Neural progenitor cell (in vitro differentiated cells): ENCODE results near the gene PSKH1. TPM values are rescaled to one million over a fixed set of nuclear protein-coding genes. Genes with fewer than 3 reads are reported as not detected.
A peak's percentile ranks its signal among the peaks of the same experiment; 100 is the strongest.

ENCODE experiments used
- DNase-seq: peaks from one replicate; pipeline ENCODE4 v3.0.0-alpha.2; 2016; ENCODE audit warnings: low spot score
- H2AFZ ChIP-seq: fragments of 200-600 bp; sonication (generic); replicated peaks from 2 replicates; pipeline ENCODE4 v1.6.1; 2016; ENCODE audit warnings: antibody characterized with exemption
- H3F3A ChIP-seq: fragments of 200-600 bp; sonication (generic); 2 replicates; pipeline ENCODE4 v1.6.1; 2016; ENCODE audit warnings: antibody characterized with exemption, low read depth
- H3K27ac ChIP-seq: fragments of 200-600 bp; sonication (generic); 2 replicates; pipeline ENCODE4 v1.5.1; 2016; ENCODE audit warnings: mild to moderate bottlenecking
- H3K27me3 ChIP-seq: fragments of 200-600 bp; sonication (generic); 2 replicates; pipeline ENCODE4 v1.6.1; 2016; ENCODE audit warnings: mild to moderate bottlenecking, moderate library complexity
- H3K36me3 ChIP-seq: fragments of 200-600 bp; sonication (generic); 2 replicates; pipeline ENCODE4 v1.5.1; 2016
- H3K4me1 ChIP-seq: fragments of 200-600 bp; sonication (generic); 2 replicates; pipeline ENCODE4 v1.6.1; 2016; ENCODE audit warnings: mixed run types
- H3K4me2 ChIP-seq: fragments of 200-600 bp; sonication (generic); 2 replicates; pipeline ENCODE4 v1.6.1; 2016
- H3K4me3 ChIP-seq: fragments of 200-600 bp; sonication (generic); 2 replicates; pipeline ENCODE4 v1.5.1; 2016
- H3K79me2 ChIP-seq: fragments of 200-600 bp; sonication (generic); 2 replicates; pipeline ENCODE4 v1.6.1; 2016; ENCODE audit warnings: low read depth
- H3K9ac ChIP-seq: fragments of 200-600 bp; sonication (generic); 2 replicates; pipeline ENCODE4 v1.6.1; 2016
- H3K9me3 ChIP-seq: fragments of 200-600 bp; sonication (generic); 2 replicates; pipeline ENCODE4 v1.5.1; 2016; ENCODE audit warnings: low read depth
- H4K20me1 ChIP-seq: fragments of 200-600 bp; sonication (generic); 2 replicates; pipeline ENCODE4 v1.6.1; 2016; ENCODE audit warnings: low read depth
- H3K27ac Mint-ChIP-seq: 3 replicates; pipeline ENCODE4 v1.8.0; 2021; ENCODE audit warnings: mixed read lengths
- H3K27me3 Mint-ChIP-seq: 2 replicates; pipeline ENCODE4 v1.8.0; 2022; ENCODE audit warnings: low read depth, mild to moderate bottlenecking, inconsistent platforms, moderate library complexity, mixed read lengths; ENCODE audit not compliant: insufficient read depth
- H3K36me3 Mint-ChIP-seq: 3 replicates; pipeline ENCODE4 v1.8.0; 2021; ENCODE audit warnings: mixed read lengths
- H3K4me1 Mint-ChIP-seq: 3 replicates; pipeline ENCODE4 v1.8.0; 2021; ENCODE audit warnings: mixed read lengths
- H3K4me3 Mint-ChIP-seq: 3 replicates; pipeline ENCODE4 v1.8.0; 2021; ENCODE audit warnings: mild to moderate bottlenecking, moderate library complexity, mixed read lengths
- H3K9me3 Mint-ChIP-seq: 3 replicates; pipeline ENCODE4 v1.8.0; 2020; ENCODE audit warnings: mixed read lengths
- CTCF ChIP-seq: fragments of 200-600 bp; sonication (generic); IDR thresholded peaks from 2 replicates; pipeline ENCODE4 v1.5.1; 2017; ENCODE audit warnings: antibody characterized with exemption, mild to moderate bottlenecking
- EZH2 ChIP-seq: fragments of 200-600 bp; sonication (generic); IDR thresholded peaks from 2 replicates; pipeline ENCODE4 v1.6.1; 2017; ENCODE audit warnings: antibody characterized with exemption, mild to moderate bottlenecking, moderate library complexity
- EZH2phosphoT487 ChIP-seq: fragments of 200-600 bp; sonication (generic); IDR thresholded peaks from 2 replicates; pipeline ENCODE4 v1.6.1; 2017; ENCODE audit warnings: antibody characterized with exemption
- total RNA-seq: library from RNA; depleted of rRNA; stranded (reverse); fragments of >200 nt; gene quantifications from 2 replicates; pipeline ENCODE4 v1.2.3, GENCODE V29; 2015; ENCODE audit warnings: low replicate concordance

PSKH1 gene
- total RNA-seq, 1 donor from 2014 or later: 13.1 TPM

- H3K4me3 Mint-ChIP-seq: no peak overlapping the region
- Histone ChIP-seq H2AFZ (no peak overlapping the region), H4K20me1 (peaks cover 27% of the 10 kb centered on the region), H3K4me1 (peaks cover 7% of the 10 kb centered on the region), H3K9me3 (no peaks in the 10 kb centered on the region), H3F3A (peaks cover 40% of the 10 kb centered on the region), H3K27me3 (no peaks in the 10 kb centered on the region), H3K4me3 (no peak overlapping the region), H3K36me3 (no peaks in the 10 kb centered on the region), H3K4me2 (no peak overlapping the region), H3K79me2 (peaks cover 46% of the 10 kb centered on the region), H3K27ac (no peak overlapping the region), H3K9ac (no peak overlapping the region)
- peaks cover 7% of the 10 kb centered on the region for H3K4me1 Mint-ChIP-seq
- TF ChIP-seq EZH2phosphoT487 (no peak), EZH2 (no peak), CTCF (no peak)
- no peak overlapping the region for H3K27ac Mint-ChIP-seq
- H3K9me3 Mint-ChIP-seq: no peaks in the 10 kb centered on the region
- H3K36me3 Mint-ChIP-seq: peaks cover 15% of the 10 kb centered on the region
- no peak for DNase-seq
- peaks cover 10% of the 10 kb centered on the region for H3K27me3 Mint-ChIP-seq
Measured at GRCh38 chr16:67868290-67868689, 24.8 kb upstream of the PSKH1 start.

- Histone ChIP-seq H3K27me3 (no peaks in the 10 kb centered on the region), H3K27ac (no peak overlapping the region), H3K36me3 (no peaks in the 10 kb centered on the region), H3K4me1 (peaks cover 9% of the 10 kb centered on the region), H3K4me2 (no peak overlapping the region), H3K4me3 (no peak overlapping the region), H2AFZ (no peak overlapping the region), H3K79me2 (peaks cover 46% of the 10 kb centered on the region), H3K9me3 (no peaks in the 10 kb centered on the region), H3F3A (peaks cover 37% of the 10 kb centered on the region), H3K9ac (no peak overlapping the region), H4K20me1 (peaks cover 24% of the 10 kb centered on the region)
- TF ChIP-seq EZH2: no peak
- no peak for TF ChIP-seq CTCF
- no peak for TF ChIP-seq EZH2phosphoT487
- Mint-ChIP-seq H3K4me1 (peaks cover 16% of the 10 kb centered on the region), H3K27ac (no peak overlapping the region), H3K36me3 (peaks cover 12% of the 10 kb centered on the region), H3K4me3 (no peak overlapping the region), H3K27me3 (peaks cover 7% of the 10 kb centered on the region), H3K9me3 (no peaks in the 10 kb centered on the region)
- no peak for DNase-seq
Measured at GRCh38 chr16:67869653-67870052, 23.4 kb upstream of the PSKH1 start.

GRCh38 chr16:67871256-67871655 lies 21.8 kb upstream of the PSKH1 start:
- H3K27me3 Mint-ChIP-seq: peaks cover 5% of the 10 kb centered on the region
- H3K36me3 Mint-ChIP-seq: peaks cover 11% of the 10 kb centered on the region
- Histone ChIP-seq H3K9ac (no peak overlapping the region), H3K4me3 (no peak overlapping the region), H3K4me1 (peaks cover 9% of the 10 kb centered on the region), H3K9me3 (no peaks in the 10 kb centered on the region), H3K4me2 (no peak overlapping the region), H3F3A (peaks cover 32% of the 10 kb centered on the region), H3K36me3 (no peaks in the 10 kb centered on the region), H3K79me2 (peaks cover 46% of the 10 kb centered on the region), H3K27me3 (no peaks in the 10 kb centered on the region), H4K20me1 (peaks cover 14% of the 10 kb centered on the region), H3K27ac (peak overlapping the region; percentile 11), H2AFZ (no peak overlapping the region)
- H3K4me1 Mint-ChIP-seq: peaks cover 18% of the 10 kb centered on the region
- no peak for TF ChIP-seq EZH2phosphoT487
- TF ChIP-seq EZH2: no peak
- TF ChIP-seq CTCF: no peak
- H3K4me3 Mint-ChIP-seq: no peak overlapping the region
- H3K27ac Mint-ChIP-seq: no peak overlapping the region
- H3K9me3 Mint-ChIP-seq: no peaks in the 10 kb centered on the region
- DNase-seq: no peak
